HG03159 (cell line): ENCODE measurements around the gene KYNU.
"Not testable (repeated sequence)": the region's sequence is repeated elsewhere in the genome, so short reads cannot be mapped to it uniquely, and the experiment has no call there.

ENCODE experiments used
- ATAC-seq: cut with Tn5 transposase; IDR thresholded peaks from one replicate; pipeline ENCODE4 v1.9.1; 2021; ENCODE audit warnings: mild to moderate bottlenecking, moderate library complexity; ENCODE audit not compliant: unreplicated experiment

Gene KYNU

DNA sequence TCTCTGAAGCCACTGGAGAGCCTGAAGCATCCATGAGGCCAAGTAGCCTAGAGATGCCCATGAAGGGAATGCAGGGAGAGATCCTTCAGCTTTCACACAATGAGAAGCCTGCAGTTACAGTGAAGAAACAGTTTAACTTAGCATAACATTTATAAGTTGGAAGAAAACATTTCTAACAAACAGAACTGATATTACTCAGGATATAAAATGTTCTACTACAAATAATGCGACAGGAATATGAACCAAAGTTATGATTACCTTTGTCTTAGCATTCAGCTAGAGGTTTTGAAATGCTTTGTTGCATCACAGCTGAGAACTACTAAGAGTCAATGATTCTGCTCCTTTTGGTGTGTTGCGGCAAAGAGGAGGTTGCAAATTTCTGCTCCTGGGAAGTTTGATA lies 6.9 kb upstream of the KYNU start:
- ATAC-seq, result no peak

- no peak for ATAC-seq
Measured at GRCh38 chr2:142871396-142871795, 6.1 kb upstream of the KYNU start.

DNA sequence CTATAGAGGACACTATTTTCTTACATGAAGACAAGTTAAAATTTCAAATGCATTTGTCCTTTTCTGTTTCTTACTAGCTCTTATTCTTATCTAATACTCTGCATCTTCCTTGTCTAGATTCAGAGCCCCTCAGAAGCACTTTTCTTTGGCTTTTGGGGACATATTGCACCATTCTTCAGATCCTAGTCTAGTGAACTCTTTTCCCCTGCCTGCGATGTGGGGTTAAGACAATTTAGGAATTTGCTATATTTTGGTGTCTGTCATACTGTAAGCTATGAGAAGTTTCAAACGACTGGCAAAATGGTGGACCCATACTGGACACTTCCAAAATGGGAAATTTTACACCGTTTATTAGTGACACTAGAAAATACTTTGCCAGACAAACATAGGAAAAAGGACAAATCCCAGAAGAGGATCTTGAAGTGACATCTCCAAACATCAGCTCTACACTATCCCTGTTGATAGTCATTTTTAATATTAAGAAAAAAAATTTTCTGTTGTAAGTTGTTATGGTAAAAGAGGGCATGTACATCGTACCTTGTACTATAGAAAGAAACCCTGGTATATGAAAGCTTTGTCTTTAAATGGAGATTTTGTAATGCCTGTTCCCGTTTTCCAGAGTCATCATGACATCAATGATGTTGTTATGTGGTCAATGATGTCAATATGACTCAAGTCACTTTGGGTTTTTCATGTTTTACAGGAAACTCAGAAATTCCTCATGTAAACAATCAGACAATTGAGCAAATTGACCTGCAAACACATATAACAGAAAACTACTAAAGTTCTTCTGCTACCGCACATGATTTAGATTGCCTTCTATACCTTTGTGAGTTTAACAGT lies 4.4 kb upstream of the KYNU start:
- no peak for ATAC-seq

- no peak for ATAC-seq
Measured at GRCh38 chr2:142873831-142874287, 3.6 kb upstream of the KYNU start.

DNA sequence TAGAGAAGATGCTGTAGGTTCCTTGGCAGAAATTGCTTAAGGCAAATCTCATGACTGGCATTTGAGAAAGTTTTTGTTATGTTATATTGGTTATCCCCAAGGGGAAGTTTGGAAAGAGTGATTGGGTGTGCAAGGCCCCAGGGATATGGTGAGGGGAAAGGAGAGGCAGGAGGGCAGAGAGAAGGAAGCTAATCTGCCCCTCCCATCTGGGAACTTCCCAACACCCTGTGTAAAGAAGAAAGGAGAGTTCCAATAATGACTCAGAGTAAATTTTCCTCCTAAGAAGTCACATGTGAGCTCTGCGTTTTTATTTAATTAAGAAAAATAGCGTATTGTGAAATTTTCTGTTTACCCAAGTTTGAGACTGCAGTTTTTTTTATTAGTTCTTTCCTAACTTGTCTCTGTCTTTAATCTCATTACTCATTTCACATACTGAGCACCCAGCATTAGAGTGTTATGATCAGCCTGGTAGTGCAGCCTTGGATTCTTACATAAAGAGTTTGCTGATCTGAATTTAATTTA lies 3.1 kb upstream of the KYNU start:
- no peak for ATAC-seq

GRCh38 chr2:142875010-142875409 lies 2.5 kb upstream of the KYNU start:
- ATAC-seq, result no peak

DNA sequence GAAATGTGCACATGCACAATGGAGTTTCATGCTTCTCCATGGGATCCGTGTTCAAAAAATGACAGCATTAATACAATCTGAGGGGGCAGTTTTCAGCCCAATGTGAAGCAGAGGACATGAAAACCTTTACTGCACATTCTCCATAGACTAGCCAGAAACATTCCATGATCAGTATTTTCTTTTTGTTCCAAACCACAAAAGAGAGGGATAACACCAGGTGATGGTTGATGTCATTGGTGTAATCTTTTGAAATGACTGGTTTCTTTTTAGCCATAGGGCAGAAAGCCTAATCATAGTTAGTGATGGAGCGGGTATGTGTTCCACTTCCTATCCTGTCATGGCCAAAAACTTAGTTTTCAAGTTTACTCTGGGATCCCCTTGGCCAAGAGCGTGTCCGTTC lies 1.8 kb upstream of the KYNU start:
- ATAC-seq, result no peak

DNA sequence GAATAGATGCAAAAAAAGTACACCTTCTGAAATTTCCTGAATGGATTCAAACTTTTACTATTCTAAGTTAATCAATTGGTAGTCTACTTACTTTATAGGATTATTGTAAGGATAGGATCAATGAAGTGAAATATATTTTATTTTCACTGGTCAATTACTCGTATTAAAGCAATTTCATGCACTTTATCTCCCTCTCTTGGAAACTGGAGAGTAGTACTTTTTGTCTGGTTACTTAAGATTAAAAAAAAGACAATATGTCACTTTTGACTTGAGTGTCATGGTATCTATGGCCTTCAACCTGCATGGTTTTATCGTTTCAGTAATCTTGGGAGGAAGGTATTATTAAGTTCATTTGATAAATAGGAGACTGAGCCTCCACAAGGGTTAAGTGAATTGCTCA lies 1.0 kb upstream of the KYNU start:
- no peak for ATAC-seq

DNA sequence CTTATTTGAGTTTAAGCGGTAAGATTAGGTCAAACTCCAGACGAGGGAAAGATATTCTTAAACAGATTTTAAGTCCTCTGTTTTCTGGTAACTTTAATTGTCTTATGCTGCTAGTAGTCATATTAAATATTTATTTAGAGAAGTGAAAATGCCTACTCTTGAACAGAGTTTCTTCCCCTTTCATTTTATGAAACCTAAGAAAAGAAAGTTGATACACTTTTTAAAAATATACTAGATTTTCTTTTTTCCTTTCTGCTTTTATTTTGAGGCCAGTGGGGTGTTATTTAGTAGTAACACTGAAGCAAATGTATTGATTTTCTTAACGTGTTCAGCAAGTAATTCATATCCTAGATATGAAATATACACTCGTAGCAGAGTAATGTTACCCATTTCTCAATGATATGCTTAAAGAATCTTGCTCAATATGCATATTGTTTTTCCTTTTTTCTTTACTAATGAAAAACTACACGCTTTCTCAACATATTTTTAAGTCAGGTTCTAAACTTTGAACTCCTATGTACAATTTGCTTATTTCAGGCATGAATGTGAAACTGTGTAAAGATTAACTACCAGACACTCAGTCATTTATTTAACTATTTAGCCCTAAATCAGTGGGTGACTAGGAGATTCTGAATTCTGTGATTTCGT lies 691 bp downstream of the KYNU start:
- ATAC-seq, result peak; percentile 41

- ATAC-seq, result no peak
Measured at GRCh38 chr2:142879151-142879550, 1.7 kb downstream of the KYNU start.

DNA sequence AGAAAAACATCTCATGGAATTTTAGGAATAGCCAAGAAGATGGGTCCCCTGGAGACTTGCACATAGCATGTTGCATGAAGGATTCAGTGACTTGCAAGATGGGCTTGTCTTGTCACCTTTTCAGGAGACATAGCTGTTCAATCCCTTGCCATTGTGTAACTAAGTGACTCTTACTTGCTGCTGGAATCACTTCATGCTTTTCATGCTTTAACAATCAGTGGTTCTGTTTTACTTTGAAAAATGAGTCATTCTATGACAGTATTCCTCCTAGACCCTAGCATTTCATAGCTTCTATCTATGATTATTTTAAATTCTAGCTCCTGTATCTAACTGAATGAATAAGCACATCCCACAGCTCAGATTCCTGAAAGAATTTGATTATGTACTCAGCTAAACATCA lies 2.8 kb downstream of the KYNU start:
- no peak for ATAC-seq

GRCh38 chr2:142881619-142882018 lies 4.2 kb downstream of the KYNU start:
- peak; percentile 27 for ATAC-seq

DNA sequence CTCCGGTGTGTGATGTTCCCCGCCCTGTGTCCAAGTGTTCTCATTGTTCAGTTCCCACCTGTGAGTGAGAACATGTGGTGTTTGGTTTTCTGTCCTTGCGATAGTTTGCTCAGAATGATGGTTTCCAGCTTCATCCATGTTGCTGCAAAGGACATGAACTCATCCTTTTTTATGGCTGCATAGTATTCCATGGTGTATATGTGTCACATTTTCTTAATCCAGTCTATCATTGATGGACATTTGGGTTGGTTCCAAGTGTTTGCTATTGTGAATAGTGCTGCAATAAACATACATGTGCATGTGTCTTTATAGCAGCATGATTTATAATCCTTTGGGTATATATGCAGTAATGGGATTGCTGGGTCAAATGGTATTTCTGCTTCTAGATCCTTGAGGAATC lies 5.0 kb downstream of the KYNU start:
- ATAC-seq, result not testable (repeated sequence)

DNA sequence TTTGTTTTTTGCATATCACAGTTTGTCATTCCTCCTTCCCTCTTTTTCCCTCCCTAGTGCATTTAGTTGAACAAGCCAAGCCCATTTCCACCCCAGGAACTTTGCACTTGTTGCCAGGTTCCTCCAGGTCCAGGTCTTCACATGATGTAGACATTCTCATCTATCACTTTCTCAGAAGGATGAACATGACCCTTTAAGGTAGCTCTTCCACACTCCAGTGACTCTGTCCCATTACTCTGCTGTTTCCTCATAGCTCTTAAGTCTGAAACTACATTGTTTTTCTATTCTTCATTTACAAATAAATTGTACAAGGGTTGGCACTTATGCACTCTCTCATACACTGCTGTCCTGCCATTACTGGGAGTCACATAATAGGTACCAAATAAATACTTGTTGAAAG lies 6.1 kb downstream of the KYNU start:
- ATAC-seq, result no peak

- no peak for ATAC-seq
Measured at GRCh38 chr2:142885543-142885942, 8.1 kb downstream of the KYNU start.

GRCh38 chr2:142892715-142893114 lies 15.3 kb downstream of the KYNU start:
- peak; percentile 99 for ATAC-seq

DNA sequence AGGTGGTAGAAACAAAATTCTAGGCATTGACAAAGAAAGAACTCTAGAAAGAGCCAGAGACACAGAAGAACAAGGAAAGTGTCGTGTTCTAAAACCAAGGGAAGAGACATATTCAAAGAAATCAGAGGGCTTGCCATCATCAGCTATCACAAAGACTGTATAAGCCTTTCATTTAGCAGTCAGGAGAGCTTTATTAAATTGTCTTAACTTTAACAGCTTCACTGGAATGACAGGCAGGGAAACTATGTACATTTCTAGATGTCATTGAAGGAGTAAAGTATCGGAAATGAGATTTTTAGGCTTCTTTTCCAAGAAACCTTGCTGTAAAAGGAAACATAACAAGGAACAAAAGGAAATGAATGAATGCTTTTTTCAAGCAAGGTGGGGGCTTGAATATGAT lies 15.8 kb downstream of the KYNU start:
- no peak for ATAC-seq

DNA sequence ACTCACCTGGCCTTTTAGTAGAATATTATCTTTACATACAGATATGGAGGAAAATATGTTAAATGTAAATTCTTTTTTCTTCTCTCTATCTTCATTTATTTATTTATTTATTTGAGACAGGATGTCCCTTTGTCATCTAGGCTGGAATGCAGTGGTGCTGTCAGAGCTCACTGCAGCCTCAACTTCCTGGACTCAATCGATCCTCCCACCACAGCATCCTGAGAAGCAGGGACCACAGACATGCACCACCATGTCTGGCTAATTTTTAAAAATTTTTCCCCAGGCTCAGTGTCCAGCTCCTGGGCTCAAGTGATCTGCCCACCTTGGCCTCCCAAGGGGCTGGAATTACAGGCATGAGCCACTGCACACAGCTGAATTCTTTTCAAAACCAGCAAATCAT lies 20.3 kb downstream of the KYNU start:
- no peak for ATAC-seq

GRCh38 chr2:142900327-142900726 lies 22.9 kb downstream of the KYNU start:
- not testable (repeated sequence) for ATAC-seq

- ATAC-seq, result no peak
Measured at GRCh38 chr2:142901780-142902179, 24.3 kb downstream of the KYNU start.

DNA sequence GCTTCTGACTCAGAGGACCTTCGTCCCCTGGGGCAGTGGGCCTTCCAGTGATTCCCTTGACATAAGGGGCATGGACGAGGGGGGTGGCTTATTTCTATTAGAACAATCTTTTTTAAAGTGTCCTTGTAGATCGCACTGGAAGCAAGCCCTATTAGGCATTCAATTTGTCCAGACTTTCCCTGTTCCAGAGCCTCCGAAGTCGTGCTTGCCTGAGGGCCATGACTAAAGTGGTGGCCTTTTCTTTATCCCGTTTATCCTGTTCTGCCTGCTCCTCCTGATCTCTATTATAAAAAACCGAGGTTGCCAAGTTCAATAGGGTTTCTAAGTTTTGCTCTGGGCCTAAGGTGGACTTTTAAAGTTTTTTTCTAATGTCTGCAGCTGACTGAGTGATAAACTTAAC lies 26.3 kb downstream of the KYNU start:
- not testable (repeated sequence) for ATAC-seq

DNA sequence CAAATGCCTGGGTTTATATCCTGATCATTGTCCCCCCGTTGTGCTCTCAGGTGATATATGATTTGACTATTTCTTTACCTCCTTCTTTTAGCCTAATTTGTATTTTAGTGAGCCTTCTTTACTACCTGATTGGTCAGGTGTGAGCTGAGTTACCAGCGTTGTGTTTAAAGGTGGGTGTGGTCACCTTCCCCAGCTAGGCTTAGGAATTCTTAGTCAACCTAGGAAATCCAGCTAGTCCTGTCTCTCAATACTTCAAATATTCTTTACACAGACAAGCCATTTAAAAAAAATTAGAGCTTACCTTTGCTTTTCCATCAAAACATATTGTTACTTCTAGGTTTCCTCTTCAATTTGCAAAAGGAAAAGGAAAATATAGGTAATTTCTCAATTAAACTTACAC lies 30.2 kb downstream of the KYNU start:
- ATAC-seq, result no peak
